Transverse colon (tissue), 4 donors: ENCODE results near the gene ZNF281. TPM values are rescaled to one million over a fixed set of nuclear protein-coding genes. Genes with fewer than 3 reads are reported as not detected.
"Not testable (repeated sequence)": the region's sequence is repeated elsewhere in the genome, so short reads cannot be mapped to it uniquely, and the experiment has no call there.

Experiments
- DNase-seq: peaks from one replicate; pipeline ENCODE4 v3.0.0-alpha.2; 2019
- H3K27ac ChIP-seq, 4 donors: fragments of 200-600 bp; sonication (generic); 2 replicates each; pipeline ENCODE4 v1.5.1; 2016 to 2018; ENCODE audit warnings: inconsistent platforms in 4 of 4
- H3K27me3 ChIP-seq: fragments of 200-600 bp; sonication (generic); 2 replicates; pipeline ENCODE4 v1.5.1; 2017; ENCODE audit warnings: inconsistent platforms
- H3K36me3 ChIP-seq, 4 donors: fragments of 200-600 bp; sonication (generic); 2 replicates each; pipeline ENCODE4 v1.5.1; 2017 to 2019; ENCODE audit warnings: inconsistent platforms in 4 of 4
- H3K4me1 ChIP-seq, 4 donors: fragments of 200-600 bp; sonication (generic); 2 replicates each; pipeline ENCODE4 v1.5.1; 2017 to 2020; ENCODE audit warnings: inconsistent platforms in 4 of 4
- H3K4me3 ChIP-seq, 4 donors: fragments of 200-600 bp; sonication (generic); 1 replicate in 1 of 4; 2 replicates in 3 of 4; pipeline versions ENCODE4 v1.5.1 to v1.6.1; 2017 to 2019; ENCODE audit warnings: inconsistent platforms in 4 of 4
- H3K9me3 ChIP-seq, 2 donors: fragments of 200-600 bp; sonication (generic); 2 replicates each; pipeline ENCODE4 v1.5.1; 2017 to 2019; ENCODE audit warnings: inconsistent platforms in 2 of 2
- CTCF ChIP-seq, 5 experiments: fragments of 200-600 bp in 3 of 5; fragments of 450-650 bp in 2 of 5; sonication (generic) in 3 of 5; IDR thresholded peaks; 1 replicate in 2 of 5; 2 replicates in 3 of 5; pipeline ENCODE4 v1.5.1; 2016 to 2017; ENCODE audit warnings: antibody characterized with exemption in 5 of 5, inconsistent platforms in 3 of 5, mild to moderate bottlenecking in 2 of 5, moderate library complexity in 1 of 5
- EP300 ChIP-seq: sonication (generic); formaldehyde crosslinking; IDR thresholded peaks from one replicate; pipeline ENCODE4 v1.6.1; 2017; ENCODE audit warnings: antibody characterized with exemption, low read depth
- POLR2A ChIP-seq: fragments of 450-650 bp; IDR thresholded peaks from one replicate; pipeline ENCODE4 v1.6.1; 2016; ENCODE audit warnings: antibody characterized with exemption, mild to moderate bottlenecking, moderate library complexity
- POLR2AphosphoS5 ChIP-seq, 3 donors: sonication (generic); formaldehyde crosslinking; IDR thresholded peaks; one replicate each; pipeline ENCODE4 v1.6.1; 2016; ENCODE audit warnings: antibody characterized with exemption in 3 of 3
- WGBS, 2 donors: methylation state at CpG; one replicate each; pipeline ENCODE4 v1.1.5; 2018; ENCODE audit warnings: low coverage in 1 of 2; 5-methylcytosine and 5-hydroxymethylcytosine counted together
- in situ Hi-C, 4 donors: fragments of 200-750 bp; cut with MboI; loops; one replicate each; pipeline versions ENCODE4 v1.15.0 to v1.15.1; 2017; ENCODE audit warnings: low sequenced_read_pairs in 3 of 4, low pct_ligation_motif_present in 1 of 4, low pct_unique_long_range_greater_than_20kb in 1 of 4
- intact Hi-C: fragments of 100-400 bp; cut with DNase I; formaldehyde crosslinking; loops from one replicate; pipeline ENCODE4 v1.15.1; 2023; ENCODE audit warnings: low total_unique reads
- total RNA-seq, 4 donors: library from RNA; depleted of rRNA; stranded (reverse); fragments of >200 nt; gene quantifications; one replicate each; pipeline ENCODE4 v1.1.0, GENCODE V29; 2016

ZNF281 gene
- total RNA-seq, 4 donors from 2014 or later: 7.5 to 15.1 (median 10.9) TPM

GRCh38 chr1:200363264-200363933 lies 46.4 kb downstream of the ZNF281 start:
- no peak for TF ChIP-seq POLR2A
- TF ChIP-seq CTCF (IDR thresholded peaks at IDR 0.05): no peak
- TF ChIP-seq POLR2AphosphoS5 (IDR thresholded peaks at IDR 0.05): no peak
- TF ChIP-seq EP300: no peak
- no peak for DNase-seq
- Histone ChIP-seq H3K36me3 (no peaks in the 10 kb centered on the region), H3K27ac (no peak overlapping the region), H3K9me3 (no peaks in the 10 kb centered on the region), H3K4me1 (no peaks in the 10 kb centered on the region), H3K4me3 (no peak overlapping the region), H3K27me3 (no peaks in the 10 kb centered on the region)
- intact Hi-C loops (no loop called here), in situ Hi-C loops (no loop called here)
- WGBS, 2 donors: 64 to 71% methylated on average over 3 to 5 of the region's 5 CpGs

DNA sequence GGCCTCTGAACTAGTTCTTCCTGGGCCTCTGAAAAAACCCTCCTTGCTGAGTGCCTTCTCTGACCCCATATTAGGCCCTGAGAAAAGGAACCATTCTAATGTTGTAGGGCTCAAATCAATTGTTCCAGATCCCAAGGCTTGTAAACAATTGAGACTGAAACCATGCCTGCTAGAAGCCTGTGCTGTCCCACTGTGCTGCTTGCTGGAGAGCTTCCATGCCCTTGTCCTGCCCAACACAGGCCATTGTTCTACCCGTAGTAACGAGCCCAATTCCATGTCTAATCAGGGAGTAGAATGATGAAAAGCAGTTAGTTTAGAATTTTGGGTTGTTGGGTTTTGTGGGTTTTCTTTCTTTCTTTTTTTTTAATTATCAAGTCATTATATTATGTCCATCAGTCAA lies 47.4 kb downstream of the ZNF281 start:
- no peaks in the 10 kb centered on the region for H3K27me3 ChIP-seq
- H3K4me1 ChIP-seq: no peaks in the 10 kb centered on the region
- H3K27ac ChIP-seq: no peak overlapping the region
- H3K4me3 ChIP-seq: no peak overlapping the region
- no peak for DNase-seq
- intact Hi-C loops (no loop called here), in situ Hi-C loops (no loop called here)
- no peaks in the 10 kb centered on the region for H3K9me3 ChIP-seq
- TF ChIP-seq POLR2AphosphoS5 (IDR thresholded peaks at IDR 0.05): no peak
- H3K36me3 ChIP-seq: no peaks in the 10 kb centered on the region
- WGBS, 2 donors: 81 to 94% methylated on average over 2 of the region's 2 CpGs

GRCh38 chr1:200359610-200360163 lies 50.1 kb downstream of the ZNF281 start:
- no peaks in the 10 kb centered on the region for H3K36me3 ChIP-seq
- no peak overlapping the region for H3K27ac ChIP-seq
- no peak overlapping the region for H3K4me3 ChIP-seq
- no peaks in the 10 kb centered on the region for H3K9me3 ChIP-seq
- H3K4me1 ChIP-seq: no peaks in the 10 kb centered on the region
- no peaks in the 10 kb centered on the region for H3K27me3 ChIP-seq
- no peak for TF ChIP-seq EP300
- no peak for TF ChIP-seq POLR2AphosphoS5 (IDR thresholded peaks at IDR 0.05)
- TF ChIP-seq CTCF (IDR thresholded peaks at IDR 0.05): no peak
- no peak for TF ChIP-seq POLR2A
- WGBS, 2 donors: 63 to 71% methylated on average over 2 to 3 of the region's 3 CpGs
- intact Hi-C loops: loop anchor here (10.0 kb wide), 1 partner anchor 565 kb away; no protein-coding TSS in a partner anchor
- in situ Hi-C loops: no loop called here
- DNase-seq: no peak

- H3K27ac ChIP-seq, H3K36me3 ChIP-seq, in situ Hi-C loops, H3K4me1 ChIP-seq, H3K27me3 ChIP-seq, H3K4me3 ChIP-seq, DNase-seq, H3K9me3 ChIP-seq: not testable (repeated sequence)
- 79 to 93% methylated on average over 3 to 6 of the region's 6 CpGs for WGBS, 2 donors
- intact Hi-C loops: loop anchor here (10.0 kb wide), 1 partner anchor 563 kb away; no protein-coding TSS in a partner anchor
Observed at GRCh38 chr1:200357925-200358324, 51.9 kb downstream of the ZNF281 start.

- 71 to 93% methylated on average over 2 to 3 of the region's 3 CpGs for WGBS, 2 donors
- in situ Hi-C loops: no loop called here
- Histone ChIP-seq H3K27ac (no peak overlapping the region), H3K36me3 (no peaks in the 10 kb centered on the region), H3K9me3 (no peaks in the 10 kb centered on the region), H3K4me3 (no peak overlapping the region), H3K4me1 (peaks cover 0 to 14% (median 5%) of the 10 kb centered on the region in 4 donors), H3K27me3 (no peaks in the 10 kb centered on the region)
- no peak for DNase-seq
- intact Hi-C loops: loop anchor here (10.0 kb wide), 1 partner anchor 561 kb away; no protein-coding TSS in a partner anchor
- TF ChIP-seq POLR2A (no peak), CTCF (IDR thresholded peaks at IDR 0.05) (no peak), EP300 (no peak), POLR2AphosphoS5 (IDR thresholded peaks at IDR 0.05) (no peak)
Observed at GRCh38 chr1:200355801-200356200, 54.0 kb downstream of the ZNF281 start.

Other genes starting within 250 kb of the ZNF281 start
- gene KIF14, start 210.7 kb upstream of the ZNF281 start, total RNA-seq: under 1 TPM in 3 of 4 donors, not detected in 1; 0.40 to 0.68 (median 0.64) TPM